ENCODE results near the gene CYP4F22.
"Not testable (repeated sequence)": the region's sequence is repeated elsewhere in the genome, so short reads cannot be mapped to it uniquely, and the experiment has no call there.

The CYP4F22 gene

GRCh38 chr19:15583346-15583745 lies 75.0 kb downstream of the CYP4F22 start:
- no peak for DNase-seq

GRCh38 chr19:15584095-15584494 lies 75.8 kb downstream of the CYP4F22 start:
- DNase-seq = no peak

- DNase-seq = peak; percentile 31
Measured at GRCh38 chr19:15584541-15585115, 76.3 kb downstream of the CYP4F22 start.

GRCh38 chr19:15587663-15588062 lies 79.3 kb downstream of the CYP4F22 start:
- no peak for DNase-seq

GRCh38 chr19:15588265-15588664 lies 79.9 kb downstream of the CYP4F22 start:
- DNase-seq = no peak

- DNase-seq = no peak
Measured at GRCh38 chr19:15589760-15590451, 81.6 kb downstream of the CYP4F22 start.

GRCh38 chr19:15591796-15592195 lies 83.5 kb downstream of the CYP4F22 start:
- no peak for DNase-seq

GRCh38 chr19:15592506-15592905 lies 84.2 kb downstream of the CYP4F22 start:
- DNase-seq = not testable (repeated sequence)

GRCh38 chr19:15593766-15594165 lies 85.4 kb downstream of the CYP4F22 start:
- not testable (repeated sequence) for DNase-seq

GRCh38 chr19:15595069-15595468 lies 86.7 kb downstream of the CYP4F22 start:
- DNase-seq = no peak

Measured in SHP77 treated with DMSO at 0.1 percent for 48 hours (cell line).